HG03558 (cell line): ENCODE data around the gene SLC7A14.

Experiments used
- ATAC-seq: cut with Tn5 transposase; IDR thresholded peaks from one replicate; pipeline ENCODE4 v1.9.1; 2021; ENCODE audit warnings: moderate number of reproducible peaks; ENCODE audit not compliant: unreplicated experiment; ENCODE audit errors: extremely low read depth

The SLC7A14 gene

DNA sequence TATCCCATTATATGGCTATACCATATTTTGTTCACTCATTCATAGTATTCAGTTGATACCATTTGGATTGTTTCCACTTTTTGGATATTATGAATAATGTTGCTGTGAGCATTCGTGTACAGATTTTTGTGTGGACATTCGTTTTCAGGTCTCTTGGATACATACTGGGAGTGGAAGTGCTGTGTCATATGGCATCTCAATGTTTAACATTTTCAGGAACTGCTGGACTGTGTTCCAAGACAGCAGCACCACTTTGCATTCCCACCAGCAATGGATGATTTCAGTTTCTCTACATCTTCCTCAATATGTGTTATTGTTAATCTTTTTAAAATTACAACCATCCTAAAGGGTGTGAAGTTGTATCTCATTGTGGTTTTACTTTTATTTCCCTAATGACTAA, 34.6 kb downstream of the SLC7A14 start:
- ATAC-seq: no peak

DNA sequence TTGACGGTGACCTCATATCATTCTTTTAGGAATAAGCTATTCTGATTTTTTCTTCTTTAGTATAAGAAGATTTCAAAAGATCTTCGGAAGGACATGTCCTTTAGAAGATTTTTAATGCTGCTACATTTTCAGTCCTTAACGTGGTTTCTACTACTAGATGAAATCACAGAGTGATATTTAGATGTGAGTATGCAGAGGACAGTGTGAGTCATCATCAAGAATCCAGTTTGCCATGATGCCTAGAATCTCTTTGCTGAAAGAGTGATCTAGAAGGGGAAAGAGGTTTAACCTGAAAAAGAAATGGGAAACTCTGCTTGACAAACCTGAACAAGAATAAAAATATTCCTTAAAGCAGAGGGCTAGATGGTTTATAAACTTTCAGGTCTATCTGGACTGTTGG, 43.2 kb downstream of the SLC7A14 start:
- ATAC-seq: no peak

DNA sequence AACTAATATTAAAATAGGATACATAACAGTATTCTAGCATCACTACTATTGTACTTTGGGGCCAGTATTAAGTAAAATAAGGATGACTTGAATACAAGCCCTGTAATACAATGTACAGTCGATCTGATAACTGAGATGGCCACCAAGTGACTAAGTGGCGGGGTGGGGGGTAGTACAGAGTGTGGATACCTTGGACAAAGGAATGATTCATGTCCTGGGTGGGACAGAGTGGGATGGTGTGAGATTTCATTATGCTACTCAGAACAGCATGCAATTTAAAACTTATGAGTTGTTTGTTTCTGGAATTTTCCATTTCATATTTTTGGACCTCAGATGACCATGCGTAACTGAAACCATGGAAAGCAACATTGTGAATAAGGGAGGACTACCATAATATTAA, 46.0 kb downstream of the SLC7A14 start:
- no peak for ATAC-seq

DNA sequence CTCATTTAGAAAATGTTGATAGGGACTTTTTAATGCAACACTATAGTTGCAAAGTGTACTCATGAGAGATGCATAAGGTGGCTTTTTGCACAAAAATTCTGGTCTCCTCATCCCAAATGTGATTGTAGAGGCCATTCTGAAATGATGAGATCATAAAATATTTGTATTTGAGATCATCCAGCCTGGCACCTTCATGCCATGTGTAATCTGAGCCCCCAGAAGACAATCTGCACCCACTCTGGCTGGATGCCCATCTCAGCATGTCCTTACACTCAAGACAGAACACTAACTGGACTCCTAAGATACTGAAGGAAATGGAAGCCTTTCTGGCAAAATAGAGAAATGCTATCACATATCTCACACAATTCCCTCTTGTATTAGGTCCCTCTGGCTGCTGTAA, 49.2 kb downstream of the SLC7A14 start:
- no peak for ATAC-seq

DNA sequence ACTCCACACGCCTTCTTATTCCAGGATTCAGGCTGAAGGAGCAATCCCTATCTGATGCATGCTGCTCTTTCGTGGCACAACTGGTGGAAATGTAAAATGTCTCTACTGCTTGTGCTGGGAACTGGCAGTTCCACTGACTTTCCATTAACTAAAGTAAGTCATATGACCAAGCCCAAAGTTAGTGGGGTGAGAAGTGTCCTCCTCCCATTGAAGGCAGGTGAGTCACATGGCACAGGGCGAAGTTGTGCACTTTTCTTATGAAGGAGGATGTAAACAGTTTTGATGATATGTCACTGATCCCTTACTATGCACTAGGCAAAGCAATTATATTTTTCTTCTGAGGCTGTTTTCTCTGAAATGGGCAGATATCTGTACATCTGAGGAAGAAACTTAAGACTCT, 51.6 kb downstream of the SLC7A14 start:
- no peak for ATAC-seq

DNA sequence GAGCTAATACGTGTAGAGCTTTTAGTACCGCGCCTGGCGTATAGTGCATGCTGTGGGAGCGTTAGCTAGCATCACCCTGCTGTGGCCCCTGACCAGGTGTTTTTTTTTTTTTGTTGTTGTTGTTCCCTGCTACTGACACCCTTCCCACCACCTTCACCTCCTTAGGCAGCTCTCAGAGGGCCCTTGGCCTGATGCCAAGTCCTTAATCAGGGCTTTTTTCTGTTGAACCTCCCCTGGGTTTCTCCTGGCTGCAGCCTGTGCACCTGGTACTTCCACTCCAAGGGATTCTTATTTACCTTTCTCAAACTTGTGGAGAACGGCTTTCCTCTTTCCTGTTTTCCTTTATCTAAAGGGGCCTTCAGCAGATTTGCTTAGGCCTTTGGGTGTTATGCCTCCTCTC, 53.3 kb downstream of the SLC7A14 start:
- ATAC-seq: no peak

DNA sequence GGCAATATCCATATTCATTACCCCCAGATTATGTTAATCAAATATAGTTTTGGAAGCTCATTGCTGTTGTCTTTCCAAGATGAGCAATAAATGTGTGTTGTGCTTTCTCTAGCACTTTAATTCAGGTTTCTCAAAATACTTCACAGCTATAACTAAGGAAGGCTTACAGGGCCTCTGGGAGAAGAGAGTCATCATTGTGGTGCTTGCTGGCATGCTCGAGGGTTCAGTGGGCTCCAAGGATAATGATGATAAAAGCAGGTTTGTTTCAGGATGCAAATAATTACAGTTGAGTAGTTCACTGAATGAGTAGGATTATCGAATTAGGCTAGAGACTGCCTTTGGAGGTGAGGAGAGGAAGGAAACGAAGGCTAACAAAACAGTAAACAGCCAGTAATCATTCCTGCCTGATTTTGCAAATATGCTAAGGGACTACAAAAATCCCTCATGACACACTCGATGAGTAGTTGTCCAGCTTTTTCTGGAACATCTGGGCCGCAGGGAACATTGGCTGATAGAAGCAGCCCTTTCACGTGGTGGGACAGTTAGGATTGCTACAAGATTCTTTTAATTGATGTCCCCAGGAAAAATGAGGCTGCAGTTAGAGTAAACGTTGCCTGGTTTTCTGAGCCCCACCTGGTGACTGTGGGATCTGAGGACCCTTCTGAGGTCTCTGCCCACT, 54.1 kb downstream of the SLC7A14 start:
- ATAC-seq: no peak

DNA sequence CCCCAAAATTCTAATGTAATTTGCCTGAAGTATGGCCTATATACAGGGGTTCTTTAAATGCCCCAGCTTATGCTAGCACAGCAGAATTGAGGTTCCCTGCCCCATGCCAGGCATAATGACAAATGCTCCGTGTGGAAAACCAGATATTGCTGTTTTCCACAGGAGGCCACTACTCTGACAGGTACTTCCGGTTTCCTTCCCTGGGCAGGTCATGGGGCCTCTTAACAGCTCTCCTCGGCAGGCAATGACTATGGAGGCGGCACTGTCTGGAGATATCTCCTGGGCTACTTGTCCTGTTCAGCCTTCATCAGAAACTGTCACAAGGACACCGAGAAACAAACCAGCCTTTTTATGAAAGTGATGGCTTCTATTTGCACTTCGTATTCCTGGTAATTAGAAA, 54.8 kb downstream of the SLC7A14 start:
- ATAC-seq: no peak

DNA sequence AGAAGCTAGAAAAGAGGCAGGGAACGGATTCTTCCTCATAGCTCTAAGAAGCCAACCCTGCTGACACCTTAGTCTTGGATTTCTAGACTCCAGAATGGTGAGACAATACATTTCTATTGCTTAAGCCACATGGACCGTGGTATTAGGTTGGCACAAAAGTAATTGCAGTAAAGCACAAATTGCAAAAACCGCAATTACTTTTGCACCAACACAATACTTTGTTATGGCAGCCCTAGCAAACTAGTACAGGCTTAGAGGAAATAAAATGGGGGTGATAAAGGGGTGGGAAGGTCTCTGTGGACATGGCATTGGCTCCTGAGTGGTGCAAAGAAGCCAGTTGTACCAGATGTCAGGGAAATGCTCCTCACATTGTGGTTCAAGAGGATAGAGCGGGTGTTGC, 56.0 kb downstream of the SLC7A14 start:
- ATAC-seq: no peak

DNA sequence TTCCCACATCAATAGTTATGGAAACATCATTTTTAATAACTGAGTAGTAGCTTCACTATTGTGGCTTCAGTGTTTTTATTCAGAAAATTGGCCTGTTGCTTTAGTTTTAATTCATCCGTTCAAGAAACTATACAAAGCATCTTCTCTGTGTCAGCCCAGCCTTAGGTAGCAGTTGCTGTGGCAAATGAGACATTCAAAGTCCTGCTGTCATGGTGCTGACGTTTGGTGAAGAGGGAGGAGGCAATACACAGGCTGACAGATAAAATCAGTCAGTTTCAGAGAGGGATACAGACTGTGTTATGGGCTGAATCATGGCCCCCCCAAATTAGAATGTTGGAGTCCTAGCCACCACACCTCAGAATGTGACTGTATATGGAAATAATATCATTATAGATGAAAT, 56.5 kb downstream of the SLC7A14 start:
- ATAC-seq: no peak

DNA sequence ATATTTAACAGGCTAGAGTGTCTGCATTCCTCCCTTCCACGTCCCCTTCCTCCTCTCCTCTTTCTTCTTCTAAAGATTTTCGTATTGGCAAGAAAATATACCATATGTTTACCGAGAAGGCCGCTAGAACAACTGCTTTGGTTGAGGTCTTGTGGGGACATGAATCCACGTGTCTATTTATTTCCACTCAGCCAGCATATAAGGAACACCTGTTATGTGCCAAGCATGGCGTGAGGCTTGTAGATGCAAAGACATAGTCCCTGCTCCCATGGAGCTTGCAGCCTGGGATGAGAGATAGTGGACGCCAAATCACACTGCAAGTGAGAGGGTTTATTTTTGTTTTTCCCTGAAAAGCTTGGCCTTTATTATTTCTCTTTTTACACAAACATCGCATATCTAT, 57.1 kb downstream of the SLC7A14 start:
- ATAC-seq: no peak

DNA sequence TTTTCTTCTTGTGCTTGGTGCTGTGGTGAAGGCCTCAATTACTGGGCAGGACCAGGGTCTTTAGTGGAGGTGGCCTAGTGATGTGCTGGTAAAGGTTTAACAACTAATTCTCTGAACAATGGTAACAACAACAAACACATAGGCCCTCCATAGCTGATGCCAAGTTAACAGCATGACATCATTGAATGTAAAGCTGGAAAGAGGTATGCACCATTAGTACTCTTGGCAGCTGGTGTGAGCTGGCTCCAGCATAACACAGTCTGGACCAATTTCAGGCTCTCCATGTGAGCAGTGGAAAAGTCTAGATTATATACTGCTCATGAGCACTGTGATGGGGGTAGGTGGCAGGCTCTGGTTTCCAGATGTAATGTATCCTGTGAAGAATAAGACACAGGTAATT, 61.8 kb downstream of the SLC7A14 start:
- ATAC-seq: no peak

DNA sequence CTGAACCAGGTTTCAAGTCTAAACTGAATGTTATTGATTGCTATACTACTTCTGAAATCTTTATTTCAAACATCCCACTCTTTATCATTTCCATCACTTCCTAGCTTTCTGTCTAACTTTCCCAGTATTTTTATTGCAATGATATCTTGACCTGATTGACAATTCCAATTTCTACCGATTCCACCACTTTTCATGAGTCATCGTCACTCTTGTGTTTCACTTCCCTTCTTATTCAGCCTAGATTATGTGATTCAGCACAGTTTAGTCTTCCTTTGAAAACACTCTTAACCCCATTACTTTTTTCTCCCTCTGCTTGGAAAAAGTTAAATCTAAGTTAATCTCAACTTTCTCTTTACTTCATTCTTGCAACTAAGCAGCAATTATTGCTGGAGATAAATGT, 62.6 kb downstream of the SLC7A14 start:
- no peak for ATAC-seq

DNA sequence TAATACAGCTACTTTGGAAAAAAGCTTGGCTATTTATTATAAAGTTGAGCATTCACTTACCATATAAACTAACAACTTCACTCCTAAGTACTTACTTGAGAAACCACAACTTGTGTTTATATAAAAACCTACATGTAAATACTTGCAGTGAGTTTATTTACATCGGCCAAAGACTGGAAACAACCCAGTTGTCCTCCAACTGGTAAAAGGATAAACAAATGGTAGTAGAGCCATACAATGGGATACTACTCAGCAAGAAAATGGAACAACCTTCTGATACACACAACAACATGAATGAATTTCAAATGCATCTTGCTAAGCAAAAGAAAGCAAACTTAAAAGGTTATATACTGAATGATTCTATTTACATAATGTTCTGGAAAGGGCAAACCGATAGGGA, 63.7 kb downstream of the SLC7A14 start:
- no peak for ATAC-seq

DNA sequence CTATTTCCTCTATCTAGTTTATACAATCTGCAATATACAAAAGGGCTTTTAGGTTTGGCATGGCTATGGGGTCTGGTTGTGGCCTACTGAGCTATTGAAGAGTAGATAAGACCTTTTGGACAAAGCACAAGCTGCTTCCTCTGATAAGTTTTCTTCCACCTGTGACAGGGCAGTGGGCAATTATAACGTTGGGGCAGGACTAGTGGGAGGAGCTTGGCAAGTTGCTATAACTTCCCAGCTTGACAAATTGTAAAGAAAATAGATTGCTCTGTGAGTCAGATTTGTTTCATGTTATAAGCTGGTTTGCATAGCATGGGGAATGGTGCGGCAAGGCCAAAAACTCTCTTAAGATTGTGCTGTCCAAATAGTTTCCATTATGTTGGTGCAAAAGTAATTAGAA, 64.9 kb downstream of the SLC7A14 start:
- no peak for ATAC-seq

DNA sequence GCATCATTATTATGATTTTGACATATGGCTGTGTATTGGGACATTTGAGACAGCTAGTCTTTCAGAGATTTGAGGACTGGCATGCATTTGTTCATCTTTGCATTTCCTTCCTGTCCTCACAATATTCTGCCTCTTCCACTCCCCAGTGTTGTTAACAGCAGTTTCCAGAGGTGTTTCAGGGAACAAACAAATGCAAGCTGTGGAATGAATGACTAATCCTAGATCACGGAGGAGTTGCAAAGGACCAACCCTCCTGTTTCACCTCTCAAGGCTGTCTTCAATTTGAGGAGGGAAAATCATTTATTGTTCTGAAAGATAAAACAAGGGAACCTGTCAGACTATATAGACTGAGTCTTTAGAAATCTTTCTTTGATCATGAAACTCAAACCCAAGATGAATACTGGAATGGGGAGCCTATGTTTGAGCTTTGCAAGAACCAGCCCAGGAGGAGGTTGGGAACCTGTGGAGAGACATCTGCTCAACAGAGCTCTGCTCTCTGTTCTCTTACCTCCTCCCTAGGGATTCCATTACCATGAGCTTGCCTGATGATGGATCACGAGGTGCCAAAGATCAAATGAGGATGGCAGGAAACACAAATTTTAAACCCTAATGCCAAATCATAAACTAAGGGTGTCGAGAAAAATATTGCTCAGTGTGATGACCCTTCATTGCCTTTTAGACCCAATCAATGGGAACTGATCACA, 68.5 kb downstream of the SLC7A14 start:
- no peak for ATAC-seq

DNA sequence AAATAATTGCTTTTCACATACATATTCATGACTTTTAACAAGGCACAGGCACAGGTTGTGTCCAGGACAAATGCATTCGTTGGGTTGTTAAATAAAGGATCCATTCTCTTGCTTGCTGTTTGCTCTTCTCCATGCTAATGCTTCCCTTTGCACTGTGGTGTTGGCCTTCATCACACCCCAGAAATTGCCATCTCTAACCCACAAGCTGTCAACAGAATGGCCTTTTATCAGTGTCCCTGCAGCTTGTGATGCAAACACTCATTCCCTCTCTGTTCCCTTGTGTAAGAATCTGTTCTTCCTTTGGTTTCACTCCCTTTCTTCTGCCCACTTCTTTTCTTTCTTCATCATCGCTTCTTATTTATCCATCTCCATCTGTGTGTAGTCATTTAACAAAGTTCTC, 72.2 kb downstream of the SLC7A14 start:
- no peak for ATAC-seq

DNA sequence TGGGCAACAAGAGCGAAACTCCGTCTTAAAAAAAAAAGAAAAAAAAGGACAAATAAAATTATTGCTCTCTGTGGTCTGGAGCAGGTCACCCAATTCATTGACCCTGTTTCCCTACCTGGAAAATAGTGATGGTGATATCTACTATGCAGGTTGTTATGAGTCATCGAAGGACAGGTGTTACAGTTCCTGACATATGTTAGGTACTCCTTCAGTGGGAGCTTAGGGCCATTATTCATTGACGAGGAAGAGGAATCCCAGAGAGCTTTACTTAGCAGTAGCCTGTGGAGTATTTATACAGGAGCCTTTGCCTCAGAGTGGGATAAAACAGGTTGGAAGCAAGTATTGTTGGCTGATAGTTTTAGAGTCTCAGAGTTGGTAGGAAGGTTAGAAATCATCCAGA, 74.5 kb downstream of the SLC7A14 start:
- ATAC-seq: no peak

DNA sequence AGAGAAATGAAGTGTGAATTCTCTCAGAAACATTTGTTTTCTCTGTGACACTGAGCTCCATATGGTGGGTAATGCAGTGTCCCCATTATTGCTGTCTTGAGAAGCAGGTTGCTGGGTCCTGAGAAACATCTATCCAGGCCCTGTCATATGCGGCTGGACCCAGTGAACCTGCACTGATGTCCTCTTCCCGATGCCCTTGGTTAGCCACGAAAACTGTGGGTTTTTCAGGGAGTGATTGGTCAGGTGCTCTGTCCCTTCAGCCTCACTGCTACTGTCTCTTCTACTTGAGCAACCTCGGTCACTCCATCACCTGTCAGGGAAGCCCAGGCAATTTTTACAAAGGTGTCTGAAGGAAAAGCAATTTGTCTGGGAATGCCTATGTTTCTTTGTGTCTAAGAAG, 77.0 kb downstream of the SLC7A14 start:
- ATAC-seq: no peak

DNA sequence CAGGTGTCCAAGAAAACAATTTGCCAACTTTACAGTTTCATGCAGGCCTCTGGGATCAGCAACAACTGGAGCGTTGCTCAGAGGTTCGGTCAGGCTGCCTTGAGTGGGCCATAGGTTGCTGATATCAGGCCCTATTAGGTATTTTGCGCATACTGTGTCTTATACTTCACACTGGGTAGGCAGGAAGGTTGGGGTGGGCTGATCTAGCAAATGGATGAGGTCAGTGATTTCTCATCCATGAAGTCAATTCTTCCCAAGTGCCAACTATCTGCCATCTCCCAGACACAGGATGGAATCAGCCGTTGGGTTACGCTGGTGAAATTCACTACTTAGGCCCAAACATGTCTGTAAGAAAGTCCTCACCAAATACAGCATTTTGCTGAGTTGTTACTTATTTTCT, 77.6 kb downstream of the SLC7A14 start:
- no peak for ATAC-seq

DNA sequence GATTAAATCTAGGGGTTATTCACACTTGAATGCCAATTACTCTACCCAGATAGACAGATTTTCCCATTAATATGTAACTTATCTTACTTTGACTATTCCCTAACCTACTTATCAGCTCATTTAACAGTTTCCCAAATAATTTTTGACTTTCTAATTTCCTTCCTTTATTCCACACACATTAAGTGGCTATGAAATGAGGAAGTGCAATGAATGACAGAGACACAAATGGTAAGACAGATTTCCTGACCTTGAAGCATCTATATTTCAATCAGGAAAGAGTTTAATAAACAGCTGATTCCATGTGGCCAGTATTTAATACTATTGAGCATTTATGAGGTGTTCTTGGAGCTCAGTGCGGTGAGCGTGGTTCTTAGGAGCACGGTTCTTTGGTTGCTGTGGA, 78.8 kb downstream of the SLC7A14 start:
- no peak for ATAC-seq

DNA sequence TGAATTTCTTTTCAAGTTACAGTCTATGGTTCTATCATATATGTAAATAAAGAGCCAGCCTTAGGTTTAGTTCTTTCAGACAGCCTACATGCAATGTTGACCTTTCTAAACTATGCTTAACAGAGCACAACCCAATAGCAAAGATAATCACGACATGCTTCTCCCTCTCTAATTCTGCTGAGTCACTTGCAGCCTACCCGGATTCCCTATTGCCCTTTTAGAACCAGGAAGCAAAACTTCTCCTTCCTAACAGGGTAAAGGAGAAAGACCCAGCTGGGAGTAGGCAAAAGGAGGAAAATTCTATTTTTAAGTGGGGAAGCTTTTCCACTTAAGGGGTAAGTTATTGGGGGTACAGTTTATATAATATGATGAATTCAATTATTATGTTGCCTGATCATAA, 79.3 kb downstream of the SLC7A14 start:
- no peak for ATAC-seq
